Heart right ventricle (tissue), 16 donors: Measurements from ENCODE around the gene MVB12B. TPM values are rescaled to one million over a fixed set of nuclear protein-coding genes. Genes with fewer than 3 reads are reported as not detected.

Experiments
- ATAC-seq, 8 donors: fragments of 200-7000 bp; cut with Tn5 transposase; one replicate each; pipeline ENCODE4 v1.9.1; 2020; ENCODE audit warnings: mild to moderate bottlenecking in 8 of 8, moderate library complexity in 8 of 8, moderate number of reproducible peaks in 1 of 8
- DNase-seq, 2 donors: peaks; one replicate each; pipeline ENCODE4 v3.0.0-alpha.2; 2020
- H3K27ac ChIP-seq, 10 donors: fragments of 200-600 bp; sonication (generic) in 2 of 10; one replicate each; pipeline versions ENCODE4 v1.5.0 to v1.8.0; 2020 to 2022; ENCODE audit warnings: mild to moderate bottlenecking in 3 of 10
- H3K27me3 ChIP-seq, 7 donors: fragments of 200-600 bp; one replicate each; pipeline ENCODE4 v1.8.0; 2021 to 2022; ENCODE audit warnings: mild to moderate bottlenecking in 2 of 7
- H3K36me3 ChIP-seq, 9 donors: fragments of 200-600 bp; sonication (generic) in 1 of 9; one replicate each; pipeline versions ENCODE4 v1.5.0 to v1.8.0; 2020 to 2022; ENCODE audit warnings: mild to moderate bottlenecking in 2 of 9
- H3K4me1 ChIP-seq, 9 donors: fragments of 200-600 bp; sonication (generic) in 1 of 9; one replicate each; pipeline versions ENCODE4 v1.5.0 to v1.8.0; 2020 to 2022; ENCODE audit warnings: mild to moderate bottlenecking in 4 of 9
- H3K4me3 ChIP-seq, 10 donors: fragments of 200-600 bp; sonication (generic) in 2 of 10; one replicate each; pipeline versions ENCODE4 v1.5.0 to v1.8.0; 2020 to 2022; ENCODE audit warnings: mild to moderate bottlenecking in 7 of 10, moderate library complexity in 2 of 10
- H3K9me3 ChIP-seq, 11 donors: fragments of 200-600 bp in 10 of 11; sonication (generic) in 2 of 11; one replicate each; pipeline versions ENCODE4 v1.5.0 to v1.8.0; 2013 to 2022; ENCODE audit warnings: mild to moderate bottlenecking in 2 of 11, control low read depth in 1 of 11, moderate library complexity in 1 of 11
- WGBS, 2 donors: extraction: QIAGEN DNeasy Blood & Tissue Kit; methylation state at CpG; one replicate each; pipeline ENCODE4 v1.1.7; 2013; ENCODE audit warnings: inconsistent platforms in 1 of 2; 5-methylcytosine and 5-hydroxymethylcytosine counted together
- intact Hi-C, 10 donors: fragments of 100-400 bp; cut with DNase I; formaldehyde crosslinking; loops; one replicate each; pipeline versions ENCODE4 v1.11.1 to v1.14.2; 2022
- polyA plus RNA-seq, 2 donors: library from polyadenylated mRNA; stranded (reverse); fragments of 200-250 nt; gene quantifications; one replicate each; pipeline ENCODE4 v1.2.3, GENCODE V29; 2013
- total RNA-seq, 10 donors: library from RNA; stranded (reverse); fragmentation: NEBNext Ultra II Directional in 3 of 10; extraction: Animal tissue kit (Norgen Biotek cat#: 25700) in 3 of 10; gene quantifications; one replicate each; pipeline versions ENCODE4 v1.2.1 to v1.2.4, GENCODE V29; 2021 to 2023
- TF ChIP-seq, protein P1 (sequence below), 9 donors: fragments of 200-600 bp; sonication (generic) in 2 of 9; IDR thresholded peaks; one replicate each; pipeline versions ENCODE4 v1.5.0 to v1.8.0; 2021 to 2022; ENCODE audit warnings: antibody characterized with exemption in 9 of 9, mild to moderate bottlenecking in 5 of 9, moderate library complexity in 1 of 9
- donor health status: Arrhythmogenic right ventricular cardiomyopathy.
- donor health status: ischemic (EF 13 %, LVEDD 7.1; RV severe dilation, severe dysfunction).
- donor health status: healthy with polysubstance abuse.
- donor health status: DM: no; HTN: yes; CAD: no.
- donor health status: DM: no; HTN: no; CAD: no.
- donor health status: ischemic (EF 25% LVEDD 6.9; RV normal size, moderate dysfunction).
- donor health status: ischemic (EF 25% LVEDD 5.7; RV mildly dilated, moderate dysfunction).
- donor health status: healthy.
- donor health status: DM: yes; HTN: yes; CAD: no.
- donor health status: Ischemic cardiomyopathy.
- donor health status: ischemic (EF 35%, LVEDD 5.7; RV mildly dilated, moderate dysfunction).
- donor health status: nonischemic (EF 11% LVEDD 7.7; RV severe dilation, severe dysfunction).
- donor health status: DM: yes; HTN: yes; CAD: no.
- donor health status: PGD.
- donor health status: ischemic (EF 29% LVEDD 5.4; RV normal size, mild dysfunction).
- donor health status: nonischemic (EF 23%, LVEDD 6.1; RV moderate dilation, normal function).

The MVB12B gene
- total and polyA plus RNA-seq, 12 donors: 2.8 to 16.5 (median 10.6) TPM

DNA sequence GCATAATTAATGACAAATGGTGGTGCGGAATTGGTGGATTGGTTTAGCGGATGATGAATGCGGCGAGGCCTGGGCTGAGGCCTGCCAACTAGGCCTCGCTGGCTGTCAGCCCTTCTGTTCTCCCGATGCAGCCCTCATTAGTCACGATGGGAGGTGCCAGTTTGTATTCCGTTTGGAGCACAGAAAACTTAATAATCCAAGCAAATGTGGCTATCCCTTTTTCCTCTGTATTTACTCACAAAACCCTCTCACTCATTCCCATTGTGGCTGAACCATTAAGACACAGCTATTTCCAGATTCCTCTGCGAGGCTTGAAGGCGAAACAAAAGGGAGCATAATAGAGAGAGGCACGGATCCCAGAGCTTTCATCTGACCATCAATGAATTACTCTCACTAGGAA is 114.3 kb downstream of the MVB12B start:
- H3K4me3 ChIP-seq: no peak overlapping the region
- ATAC-seq: no peak
- intact Hi-C loops: no loop called here
- H3K9me3 ChIP-seq: no peaks in the 10 kb centered on the region
- peaks cover 0 to 2% (median 0%) of the 10 kb centered on the region in 9 donors for H3K4me1 ChIP-seq
- no peak for DNase-seq
- WGBS, 2 donors: 94 to 96% methylated on average over 11 of the region's 11 CpGs
- no peak overlapping the region for H3K27ac ChIP-seq
- TF ChIP-seq, protein P1, sequence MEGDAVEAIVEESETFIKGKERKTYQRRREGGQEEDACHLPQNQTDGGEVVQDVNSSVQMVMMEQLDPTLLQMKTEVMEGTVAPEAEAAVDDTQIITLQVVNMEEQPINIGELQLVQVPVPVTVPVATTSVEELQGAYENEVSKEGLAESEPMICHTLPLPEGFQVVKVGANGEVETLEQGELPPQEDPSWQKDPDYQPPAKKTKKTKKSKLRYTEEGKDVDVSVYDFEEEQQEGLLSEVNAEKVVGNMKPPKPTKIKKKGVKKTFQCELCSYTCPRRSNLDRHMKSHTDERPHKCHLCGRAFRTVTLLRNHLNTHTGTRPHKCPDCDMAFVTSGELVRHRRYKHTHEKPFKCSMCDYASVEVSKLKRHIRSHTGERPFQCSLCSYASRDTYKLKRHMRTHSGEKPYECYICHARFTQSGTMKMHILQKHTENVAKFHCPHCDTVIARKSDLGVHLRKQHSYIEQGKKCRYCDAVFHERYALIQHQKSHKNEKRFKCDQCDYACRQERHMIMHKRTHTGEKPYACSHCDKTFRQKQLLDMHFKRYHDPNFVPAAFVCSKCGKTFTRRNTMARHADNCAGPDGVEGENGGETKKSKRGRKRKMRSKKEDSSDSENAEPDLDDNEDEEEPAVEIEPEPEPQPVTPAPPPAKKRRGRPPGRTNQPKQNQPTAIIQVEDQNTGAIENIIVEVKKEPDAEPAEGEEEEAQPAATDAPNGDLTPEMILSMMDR (IDR thresholded peaks at IDR 0.05): no peak
- peaks cover 0 to 7% (median 0%) of the 10 kb centered on the region in 9 donors for H3K36me3 ChIP-seq
- H3K27me3 ChIP-seq: no peaks in the 10 kb centered on the region

DNA sequence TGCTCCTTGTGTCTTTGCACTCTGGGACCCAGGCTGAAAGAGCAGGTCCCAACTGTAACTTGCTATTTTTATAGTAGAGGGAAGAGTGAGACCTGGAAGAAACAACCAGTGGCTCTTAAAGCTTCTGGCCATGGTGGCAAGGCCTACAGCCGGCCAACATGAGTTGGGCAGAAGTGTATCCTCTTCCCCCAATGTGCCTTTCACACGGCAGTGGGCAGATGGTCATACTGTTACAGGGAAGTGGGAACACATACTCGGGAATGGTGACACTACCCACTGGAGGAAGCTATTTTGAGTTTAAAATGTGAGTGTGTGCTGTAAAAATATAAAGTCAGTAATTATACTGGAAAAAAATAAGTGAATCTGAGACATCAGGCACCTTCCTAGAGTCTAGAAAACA is 116.0 kb downstream of the MVB12B start:
- no peaks in the 10 kb centered on the region for H3K9me3 ChIP-seq
- H3K4me1 ChIP-seq: peaks cover 0 to 2% (median 0%) of the 10 kb centered on the region in 9 donors
- intact Hi-C loops: no loop called here
- no peak overlapping the region for H3K27ac ChIP-seq
- no peak for ATAC-seq
- H3K27me3 ChIP-seq: no peaks in the 10 kb centered on the region
- TF ChIP-seq, protein P1 (IDR thresholded peaks at IDR 0.05): no peak
- no peak overlapping the region for H3K4me3 ChIP-seq
- peaks cover 0 to 7% (median 0%) of the 10 kb centered on the region in 9 donors for H3K36me3 ChIP-seq
- 88 to 95% methylated on average over 3 of the region's 3 CpGs for WGBS, 2 donors
- no peak for DNase-seq

DNA sequence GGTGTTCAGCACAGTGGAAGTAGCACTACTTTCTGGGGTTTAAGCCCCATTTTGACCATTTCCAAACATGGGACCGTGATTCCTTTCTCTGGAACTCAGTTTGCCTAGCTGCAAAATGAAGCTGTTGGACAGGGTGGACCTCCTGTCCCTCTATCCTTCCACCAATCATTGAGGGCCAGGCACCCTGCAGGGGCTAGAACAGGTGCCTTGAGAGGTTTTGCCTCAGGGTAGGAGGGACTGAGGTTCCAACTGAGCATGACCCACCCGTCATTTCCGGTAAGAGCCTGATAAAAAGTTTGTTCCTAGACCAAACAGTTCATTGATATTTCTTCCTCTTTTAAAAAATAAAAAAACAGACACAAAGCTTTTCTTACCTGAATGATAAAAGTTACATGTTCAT is 116.5 kb downstream of the MVB12B start:
- intact Hi-C loops: no loop called here
- Histone ChIP-seq H3K36me3 (peaks cover 0 to 12% (median 0%) of the 10 kb centered on the region in 9 donors), H3K4me3 (no peak overlapping the region), H3K4me1 (peaks cover 0 to 2% (median 0%) of the 10 kb centered on the region in 9 donors), H3K27me3 (no peaks in the 10 kb centered on the region), H3K9me3 (no peaks in the 10 kb centered on the region), H3K27ac (no peak overlapping the region)
- TF ChIP-seq, protein P1 (IDR thresholded peaks at IDR 0.05): no peak
- DNase-seq (no peak), ATAC-seq (no peak)
- 73 to 89% methylated on average over 3 of the region's 3 CpGs for WGBS, 2 donors

DNA sequence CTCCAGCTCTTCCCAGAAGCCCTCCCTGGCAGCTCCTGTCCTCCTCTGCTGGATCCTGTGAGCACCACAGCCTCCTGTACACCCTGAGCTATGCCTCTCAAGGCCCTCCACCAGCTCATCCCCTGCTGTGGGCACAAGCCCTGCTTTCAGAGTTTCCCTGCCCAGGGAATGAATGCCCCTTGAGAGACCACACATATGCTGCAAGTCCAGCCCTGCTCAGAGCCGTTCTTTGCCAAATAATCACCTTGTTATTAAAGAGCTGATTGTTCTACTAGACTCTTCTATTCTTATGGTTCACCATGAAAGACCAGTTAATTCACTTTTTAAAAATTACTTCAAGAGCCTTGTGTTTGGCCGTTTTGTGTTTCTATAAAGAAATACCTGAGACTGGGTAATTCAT is 121.5 kb downstream of the MVB12B start:
- no peaks in the 10 kb centered on the region for H3K27me3 ChIP-seq
- peaks cover 0 to 2% (median 0%) of the 10 kb centered on the region in 9 donors for H3K4me1 ChIP-seq
- intact Hi-C loops: no loop called here
- H3K9me3 ChIP-seq: no peaks in the 10 kb centered on the region
- H3K4me3 ChIP-seq: no peak overlapping the region
- DNase-seq (no peak), ATAC-seq (no peak)
- H3K36me3 ChIP-seq: peaks cover 0 to 18% (median 0%) of the 10 kb centered on the region in 9 donors
- no peak overlapping the region for H3K27ac ChIP-seq
- TF ChIP-seq, protein P1 (IDR thresholded peaks at IDR 0.05): no peak
- 92 to 96% methylated on average over 2 of the region's 2 CpGs for WGBS, 2 donors
